ENCODE results near the gene TSFM.

TSFM gene

GRCh38 chr12:57755194-57755453, 27.5 kb upstream of the TSFM start:
- H3K27ac ChIP-seq (ENCODE audit: extremely low read depth, low read depth, low read length), result no peak overlapping the region
- ChIA-PET POLR2A (interaction anchor here (0.7 to 1.4 kb wide), 3 partner anchors 8 to 34 kb away, joined by 3 to 4 read pairs (median 3); partner anchors contain the start of genes EEF1AKMT3 and METTL1), CTCF (interaction anchor here (2.4 kb wide), 1 partner anchor 11 kb away, joined by 26 read pairs; the partner anchor contains the start of gene CYP27B1)
- no peaks in the 10 kb centered on the region for H3K9me3 ChIP-seq (ENCODE audit: control insufficient read depth, insufficient read depth, low read depth, low read length)
- H3K36me3 ChIP-seq (ENCODE audit: control insufficient read depth in 2 of 2, insufficient read depth in 1 of 2, low read length in 2 of 2), result peaks cover 13 to 47% of the 10 kb centered on the region in 2 experiments
- peaks cover 16% of the 10 kb centered on the region for H3K4me1 ChIP-seq (ENCODE audit: control insufficient read depth, insufficient read depth, low read length)
- H3K4me3 ChIP-seq (ENCODE audit: low read depth, low read length), result peak overlapping the region; percentile 63
- 0 out of 2 replicates have a peak, but pooled peaks have one; percentile 25 for TF ChIP-seq YY1 (tag by site-specific recombination; IDR thresholded peaks at IDR 0.05)
- TF ChIP-seq, protein P1, sequence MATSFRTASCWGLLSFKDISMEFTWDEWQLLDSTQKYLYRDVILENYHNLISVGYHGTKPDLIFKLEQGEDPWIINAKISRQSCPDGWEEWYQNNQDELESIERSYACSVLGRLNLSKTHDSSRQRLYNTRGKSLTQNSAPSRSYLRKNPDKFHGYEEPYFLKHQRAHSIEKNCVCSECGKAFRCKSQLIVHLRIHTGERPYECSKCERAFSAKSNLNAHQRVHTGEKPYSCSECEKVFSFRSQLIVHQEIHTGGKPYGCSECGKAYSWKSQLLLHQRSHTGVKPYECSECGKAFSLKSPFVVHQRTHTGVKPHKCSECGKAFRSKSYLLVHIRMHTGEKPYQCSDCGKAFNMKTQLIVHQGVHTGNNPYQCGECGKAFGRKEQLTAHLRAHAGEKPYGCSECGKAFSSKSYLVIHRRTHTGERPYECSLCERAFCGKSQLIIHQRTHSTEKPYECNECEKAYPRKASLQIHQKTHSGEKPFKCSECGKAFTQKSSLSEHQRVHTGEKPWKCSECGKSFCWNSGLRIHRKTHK (tag by site-specific recombination; IDR thresholded peaks at IDR 0.05), result no peak

GRCh38 chr12:57755454-57756372, 26.9 kb upstream of the TSFM start:
- Histone ChIP-seq H3K4me1 (ENCODE audit: control insufficient read depth, insufficient read depth, low read length) (peaks cover 16% of the 10 kb centered on the region), H3K9me3 (ENCODE audit: control insufficient read depth, insufficient read depth, low read depth, low read length) (no peaks in the 10 kb centered on the region), H3K36me3 (ENCODE audit: control insufficient read depth in 2 of 2, insufficient read depth in 1 of 2, low read length in 2 of 2) (peaks cover 10 to 45% of the 10 kb centered on the region in 2 experiments), H3K4me3 (ENCODE audit: low read depth, low read length) (peak overlapping the region; percentile 63), H3K27ac (ENCODE audit: extremely low read depth, low read depth, low read length) (peak overlapping the region; percentile 69; the same call in 1 of the 2 replicates)
- ChIA-PET POLR2A (interaction anchor here (0.7 to 2.0 kb wide), 4 partner anchors 8 to 16 kb away, joined by 3 to 8 read pairs (median 5); partner anchors contain the start of genes CYP27B1, EEF1AKMT3, METTL1 and TSPAN31), CTCF (interaction anchor here (0.6 to 2.4 kb wide), 8 partner anchors 10 to 151 kb away, joined by 3 to 26 read pairs (median 4); partner anchors contain the start of genes CYP27B1, EEF1AKMT3 and METTL1)
- peak; percentile 82 for TF ChIP-seq ZBTB26 (tag by site-specific recombination; optimal IDR thresholded peaks at IDR 0.05)
- no peak for TF ChIP-seq ZNF2 (tag by site-specific recombination; IDR thresholded peaks at IDR 0.05)
- TF ChIP-seq ZNF394 (tag by site-specific recombination; IDR thresholded peaks at IDR 0.05; ENCODE audit: borderline replicate concordance), result no peak
- 0 out of 2 replicates have a peak, but pooled peaks have one; percentile 19 for TF ChIP-seq SP7 (tag by site-specific recombination; IDR thresholded peaks at IDR 0.05)
- TF ChIP-seq ZFP41 (tag by site-specific recombination; IDR thresholded peaks at IDR 0.05; ENCODE audit: borderline replicate concordance), result no peak
- peak; percentile 42; the same call in 1 of the 2 replicates for TF ChIP-seq ZNF561 (tag by site-specific recombination; IDR thresholded peaks at IDR 0.05; ENCODE audit: borderline replicate concordance)
- TF ChIP-seq, protein P2, sequence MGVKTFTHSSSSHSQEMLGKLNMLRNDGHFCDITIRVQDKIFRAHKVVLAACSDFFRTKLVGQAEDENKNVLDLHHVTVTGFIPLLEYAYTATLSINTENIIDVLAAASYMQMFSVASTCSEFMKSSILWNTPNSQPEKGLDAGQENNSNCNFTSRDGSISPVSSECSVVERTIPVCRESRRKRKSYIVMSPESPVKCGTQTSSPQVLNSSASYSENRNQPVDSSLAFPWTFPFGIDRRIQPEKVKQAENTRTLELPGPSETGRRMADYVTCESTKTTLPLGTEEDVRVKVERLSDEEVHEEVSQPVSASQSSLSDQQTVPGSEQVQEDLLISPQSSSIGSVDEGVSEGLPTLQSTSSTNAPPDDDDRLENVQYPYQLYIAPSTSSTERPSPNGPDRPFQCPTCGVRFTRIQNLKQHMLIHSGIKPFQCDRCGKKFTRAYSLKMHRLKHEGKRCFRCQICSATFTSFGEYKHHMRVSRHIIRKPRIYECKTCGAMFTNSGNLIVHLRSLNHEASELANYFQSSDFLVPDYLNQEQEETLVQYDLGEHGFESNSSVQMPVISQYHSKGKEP (tag by site-specific recombination; IDR thresholded peaks at IDR 0.05), result no peak
- TF ChIP-seq GLIS2 (tag by site-specific recombination; IDR thresholded peaks at IDR 0.05), result peak; percentile 71
- no peak for TF ChIP-seq BCL11A (tag by site-specific recombination; IDR thresholded peaks at IDR 0.05; ENCODE audit: low read depth)
- TF ChIP-seq ZNF610 (tag by site-specific recombination; IDR thresholded peaks at IDR 0.05; ENCODE audit: borderline replicate concordance), result no peak
- TF ChIP-seq, protein P3, sequence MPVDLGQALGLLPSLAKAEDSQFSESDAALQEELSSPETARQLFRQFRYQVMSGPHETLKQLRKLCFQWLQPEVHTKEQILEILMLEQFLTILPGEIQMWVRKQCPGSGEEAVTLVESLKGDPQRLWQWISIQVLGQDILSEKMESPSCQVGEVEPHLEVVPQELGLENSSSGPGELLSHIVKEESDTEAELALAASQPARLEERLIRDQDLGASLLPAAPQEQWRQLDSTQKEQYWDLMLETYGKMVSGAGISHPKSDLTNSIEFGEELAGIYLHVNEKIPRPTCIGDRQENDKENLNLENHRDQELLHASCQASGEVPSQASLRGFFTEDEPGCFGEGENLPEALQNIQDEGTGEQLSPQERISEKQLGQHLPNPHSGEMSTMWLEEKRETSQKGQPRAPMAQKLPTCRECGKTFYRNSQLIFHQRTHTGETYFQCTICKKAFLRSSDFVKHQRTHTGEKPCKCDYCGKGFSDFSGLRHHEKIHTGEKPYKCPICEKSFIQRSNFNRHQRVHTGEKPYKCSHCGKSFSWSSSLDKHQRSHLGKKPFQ (tag by site-specific recombination; IDR thresholded peaks at IDR 0.05), result no peak
- no peak for TF ChIP-seq PRDM2 (tag by site-specific recombination; IDR thresholded peaks at IDR 0.05; ENCODE audit: borderline replicate concordance)
- TF ChIP-seq KLF10 (tag by site-specific recombination; IDR thresholded peaks at IDR 0.05), result no peak
- TF ChIP-seq ZNF580 (tag by site-specific recombination; IDR thresholded peaks at IDR 0.05), result no peak
- TF ChIP-seq ZNF529 (tag by site-specific recombination; IDR thresholded peaks at IDR 0.05; ENCODE audit: insufficient replicate concordance), result no peak
- no peak for TF ChIP-seq ZNF548 (tag by site-specific recombination; IDR thresholded peaks at IDR 0.05)
- TF ChIP-seq ZFP3 (tag by site-specific recombination; IDR thresholded peaks at IDR 0.05; ENCODE audit: low read depth), result no peak
- TF ChIP-seq ZNF324 (tag by site-specific recombination; IDR thresholded peaks at IDR 0.05), result no peak

Measured in HEK293 (cell line).